NOMO-1 treated with DMSO at 0.1 percent for 48 hours (cell line): ENCODE data around the gene SLC38A5.
A peak's percentile ranks its signal among the peaks of the same experiment; 100 is the strongest.

Experiments
- DNase-seq: peaks from one replicate; lab custom pipeline; 2025; ENCODE audit not compliant: unreplicated experiment; lab: John Stamatoyannopoulos, UW

The SLC38A5 gene

DNA sequence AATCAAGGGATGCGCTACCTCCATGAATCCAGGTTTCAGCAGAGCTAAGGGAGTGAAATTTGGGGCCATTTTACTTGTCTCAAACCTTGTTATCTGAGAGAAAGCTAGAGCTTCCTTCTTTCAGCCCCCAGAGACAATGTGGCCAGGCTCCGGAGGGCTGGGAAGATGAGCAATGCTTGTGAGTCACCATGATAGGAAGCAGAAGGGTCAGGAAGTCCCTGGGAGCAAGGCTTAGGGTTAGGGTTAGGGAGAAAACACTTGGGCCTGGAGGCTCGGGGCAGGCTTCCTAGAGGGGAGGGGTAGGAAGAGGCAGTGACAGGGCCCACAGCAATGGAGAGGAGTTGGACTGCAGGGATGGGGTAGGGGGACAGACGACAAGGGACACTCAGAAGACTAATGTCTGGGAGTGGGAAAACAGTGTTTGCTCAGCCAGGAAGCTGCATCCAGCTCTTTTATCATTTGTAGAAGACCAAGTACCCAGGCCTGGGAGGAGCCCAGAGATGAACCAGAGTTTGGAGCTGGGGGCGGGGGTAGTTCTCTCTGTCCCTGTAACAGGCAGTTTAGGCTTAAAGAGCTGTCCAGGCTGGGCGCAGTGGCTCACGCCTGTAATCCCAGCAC is 22.3 kb upstream of the SLC38A5 start:
- no peak for DNase-seq

GRCh38 chrX:48491809-48492208 is 21.7 kb upstream of the SLC38A5 start:
- no peak for DNase-seq

DNA sequence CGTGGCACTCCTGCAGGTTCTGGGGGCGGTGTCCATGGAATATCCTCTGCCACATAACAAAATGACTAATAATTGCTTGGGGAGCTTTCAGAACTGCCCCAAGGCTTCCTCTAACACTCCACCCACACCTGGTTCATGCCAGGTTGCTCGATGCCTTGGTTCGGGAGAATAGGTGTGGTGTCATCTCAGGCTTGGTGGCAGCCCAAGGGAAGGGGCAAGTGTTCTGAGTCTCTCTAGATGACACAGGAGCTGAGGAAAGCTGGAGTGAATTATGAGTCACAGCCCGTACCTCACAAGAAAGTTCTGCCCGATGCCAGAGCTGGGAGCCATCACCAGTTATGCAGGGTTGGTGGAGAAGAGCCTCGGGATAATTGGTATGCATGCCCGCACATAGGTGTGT is 20.6 kb upstream of the SLC38A5 start:
- DNase-seq: no peak

DNA sequence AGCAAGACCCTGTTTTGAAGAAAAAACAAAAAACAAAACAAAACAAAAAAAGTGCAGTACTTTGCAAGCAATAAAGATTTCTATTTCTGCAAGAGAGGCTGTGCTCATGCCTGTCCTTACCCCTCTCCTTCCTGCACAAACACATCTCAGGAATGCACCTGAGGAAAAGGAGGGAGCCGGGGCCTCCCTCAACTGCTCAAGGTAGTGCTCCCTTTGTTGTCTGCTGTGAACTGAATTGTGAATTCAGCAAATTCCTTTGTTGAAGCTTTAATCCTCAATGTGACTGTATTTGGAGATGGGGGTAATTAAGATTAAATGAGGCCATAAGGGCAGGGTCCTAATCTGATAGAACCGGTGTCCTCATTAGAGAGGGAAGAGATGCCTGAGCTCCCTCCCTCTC is 19.8 kb upstream of the SLC38A5 start:
- no peak for DNase-seq

DNA sequence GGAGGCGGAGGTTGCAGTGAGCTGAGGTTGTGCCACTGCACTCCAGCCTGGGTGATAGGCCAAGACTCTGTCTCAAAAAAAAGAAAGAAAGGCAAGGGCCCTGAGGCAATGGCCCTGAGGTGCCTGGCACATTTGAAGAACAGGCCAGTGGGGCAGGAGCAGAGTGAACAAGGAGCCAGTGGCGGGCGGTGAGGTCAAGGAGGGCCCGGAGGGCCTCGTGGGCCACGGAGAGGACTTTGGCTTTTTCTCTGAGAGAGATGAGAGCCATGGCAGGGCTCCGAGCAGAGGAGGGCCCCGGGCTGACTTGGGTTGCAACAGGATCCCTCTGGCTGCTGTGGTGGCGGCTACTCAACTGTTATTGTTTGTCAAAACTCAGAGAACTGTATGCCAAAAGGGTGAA is 19.2 kb upstream of the SLC38A5 start:
- no peak for DNase-seq

GRCh38 chrX:48488034-48488433 is 18.0 kb upstream of the SLC38A5 start:
- no peak for DNase-seq

- DNase-seq: no peak
Observed at GRCh38 chrX:48487362-48487798, 17.3 kb upstream of the SLC38A5 start.

DNA sequence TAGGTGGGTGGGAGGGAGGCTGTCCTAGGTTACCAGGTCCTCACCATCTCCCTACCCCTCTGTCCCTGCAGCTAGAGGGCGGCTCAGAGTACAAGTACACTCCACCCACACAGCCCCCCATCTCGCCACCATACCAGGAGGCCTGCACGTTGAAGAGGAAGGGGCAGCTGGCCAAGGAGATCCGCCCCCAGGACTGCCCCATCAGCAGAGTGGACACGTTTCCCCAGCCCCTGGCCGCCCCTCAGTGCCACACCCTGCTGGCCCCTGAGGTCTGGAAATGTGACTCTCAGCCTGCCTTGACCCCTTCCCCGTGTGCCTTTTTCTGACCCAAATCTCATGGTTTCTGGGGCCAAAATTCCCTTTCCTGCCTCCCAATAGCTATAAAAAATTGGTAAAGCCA is 12.5 kb upstream of the SLC38A5 start:
- DNase-seq: no peak

GRCh38 chrX:48480583-48480982 is 10.5 kb upstream of the SLC38A5 start:
- DNase-seq: no peak

- DNase-seq: no peak
Observed at GRCh38 chrX:48480142-48480541, 10.1 kb upstream of the SLC38A5 start.

DNA sequence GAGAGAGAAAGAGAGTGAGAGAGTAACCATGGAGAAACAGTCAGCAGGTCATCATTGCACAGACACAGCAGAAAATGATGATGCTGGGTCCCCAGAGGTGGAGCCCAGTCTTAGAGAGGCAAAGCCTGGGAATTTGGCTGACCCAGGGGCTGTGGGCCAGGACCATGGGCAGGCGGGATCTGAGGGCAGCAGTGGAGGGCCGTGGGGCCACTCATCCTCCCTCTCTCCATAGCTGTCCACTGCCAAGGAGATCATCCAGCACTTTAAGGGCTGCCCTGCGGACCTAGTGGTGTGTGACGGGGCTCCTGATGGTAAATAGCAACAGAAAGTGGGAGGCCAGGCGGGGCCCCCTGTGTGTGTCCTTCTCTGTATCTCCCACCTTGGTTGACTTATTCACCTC is 8.7 kb upstream of the SLC38A5 start:
- DNase-seq: no peak

DNA sequence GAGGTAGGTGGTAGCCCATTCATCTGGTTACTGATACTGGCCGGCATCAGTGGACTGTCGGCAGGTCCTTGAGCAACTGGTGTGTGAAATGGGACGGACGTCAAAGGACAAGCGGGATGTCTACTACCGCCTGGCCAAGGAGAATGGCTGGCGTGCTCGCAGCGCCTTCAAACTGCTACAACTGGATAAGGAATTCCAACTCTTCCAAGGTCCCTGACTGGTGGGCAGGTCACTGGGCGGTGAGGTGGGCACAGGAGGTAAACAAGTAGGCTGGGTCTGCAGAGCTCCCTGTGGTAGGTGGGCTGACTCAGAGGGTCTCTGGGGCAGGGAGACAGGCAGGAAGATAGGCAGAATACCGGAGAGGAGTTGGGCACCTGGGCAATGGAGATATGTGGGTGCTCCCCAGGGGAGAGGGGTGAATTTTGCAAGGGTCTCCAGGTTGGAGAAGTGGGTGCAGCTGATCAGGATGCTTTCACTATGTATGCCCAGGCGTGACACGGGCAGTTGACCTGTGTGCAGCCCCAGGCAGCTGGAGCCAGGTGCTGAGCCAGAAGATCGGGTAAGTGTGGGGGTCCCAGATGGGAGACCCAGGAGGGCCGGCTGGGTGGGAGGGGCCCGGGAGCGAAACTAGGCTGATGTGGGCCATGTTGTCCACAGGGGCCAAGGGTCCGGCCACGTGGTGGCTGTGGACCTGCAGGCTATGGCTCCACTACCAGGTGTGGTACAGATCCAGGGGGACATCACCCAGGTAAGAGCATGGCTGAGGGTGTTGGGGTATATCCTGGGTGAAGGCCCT is 8.1 kb upstream of the SLC38A5 start:
- no peak for DNase-seq

DNA sequence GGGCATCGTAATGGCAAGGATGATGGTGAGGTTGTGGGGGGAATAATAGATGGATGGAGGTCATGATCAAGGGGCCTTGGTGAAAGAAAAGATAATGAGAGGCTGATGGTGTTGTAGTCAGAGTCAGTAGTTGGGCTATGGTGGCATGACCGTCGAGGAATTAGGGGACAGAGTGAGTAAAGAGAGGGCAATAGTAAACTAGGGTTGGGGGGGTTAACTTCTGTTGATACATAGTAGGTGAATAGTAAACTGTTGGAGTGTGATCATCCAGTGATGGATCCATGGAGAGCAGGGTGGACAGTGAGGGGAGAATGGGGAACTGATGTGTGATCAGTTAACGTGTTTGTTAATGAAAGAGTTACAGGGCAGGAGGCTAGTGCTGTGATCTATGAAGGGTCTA is 6.9 kb upstream of the SLC38A5 start:
- no peak for DNase-seq

DNA sequence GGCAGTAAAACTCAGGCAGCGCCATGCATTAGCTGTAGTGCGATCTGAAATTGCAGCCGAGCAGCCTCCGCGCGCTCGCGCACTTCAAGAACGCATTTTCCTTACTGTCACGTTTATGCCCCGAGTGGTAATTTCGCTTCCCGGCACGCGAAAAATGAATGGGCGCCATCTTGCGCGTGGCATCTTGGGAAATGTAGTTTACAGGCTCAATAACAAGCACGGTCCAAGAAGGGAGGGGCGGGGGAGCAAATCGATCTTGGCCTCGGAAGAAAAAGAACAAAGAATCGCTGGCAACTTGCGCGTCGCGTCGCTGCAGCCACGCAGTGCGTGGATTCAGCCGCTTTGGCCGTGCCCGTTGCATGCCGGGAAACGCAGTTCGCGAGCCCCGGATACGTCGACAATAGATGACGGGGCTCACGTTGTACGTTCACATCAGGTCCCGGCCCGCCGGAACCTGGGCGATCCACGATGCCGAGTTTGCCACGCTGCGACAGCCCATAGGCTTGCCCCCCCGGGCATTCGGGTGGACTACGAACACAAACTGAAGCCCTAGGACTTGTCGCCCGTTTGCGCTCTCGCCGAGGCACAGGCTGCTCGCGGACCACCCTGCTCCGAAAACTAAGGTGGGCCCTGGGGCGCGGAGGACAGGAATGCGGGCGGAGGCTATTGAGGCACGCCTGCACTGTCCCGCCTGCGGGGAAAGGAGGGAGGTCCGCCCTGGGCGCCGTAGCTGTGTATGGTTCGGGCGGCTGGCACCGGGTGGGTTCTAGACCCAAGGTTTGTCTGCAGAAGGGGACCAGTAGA is 5.9 kb upstream of the SLC38A5 start, which contains the start of gene FTSJ1:
TSS of gene FTSJ1 (plus strand) at position 426 of the 804 bp plus-strand sequence. CDS start 1,849 bp downstream, outside the sequence.
- DNase-seq: peak; percentile 87

- no peak for DNase-seq
Observed at GRCh38 chrX:48475296-48475695, 5.2 kb upstream of the SLC38A5 start.

DNA sequence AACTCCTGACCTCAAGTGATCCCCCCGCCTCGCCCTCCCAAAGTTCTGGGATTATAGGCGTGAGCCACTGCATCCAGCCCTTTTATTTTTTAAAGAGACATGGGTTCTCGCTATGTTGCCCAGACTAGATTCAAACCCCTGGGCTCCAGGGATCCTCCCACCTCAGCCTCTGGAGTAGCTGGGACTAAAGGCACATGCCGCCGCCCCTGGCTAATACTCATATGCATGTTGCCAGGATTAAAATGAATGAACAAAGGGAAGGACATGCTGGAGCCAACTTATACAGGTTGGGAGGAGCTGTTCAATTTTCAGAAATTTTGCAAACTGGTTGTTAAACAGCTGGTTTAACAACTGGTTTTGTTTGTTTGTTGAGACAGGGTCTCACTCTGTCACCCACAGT is 4.5 kb upstream of the SLC38A5 start:
- no peak for DNase-seq

DNA sequence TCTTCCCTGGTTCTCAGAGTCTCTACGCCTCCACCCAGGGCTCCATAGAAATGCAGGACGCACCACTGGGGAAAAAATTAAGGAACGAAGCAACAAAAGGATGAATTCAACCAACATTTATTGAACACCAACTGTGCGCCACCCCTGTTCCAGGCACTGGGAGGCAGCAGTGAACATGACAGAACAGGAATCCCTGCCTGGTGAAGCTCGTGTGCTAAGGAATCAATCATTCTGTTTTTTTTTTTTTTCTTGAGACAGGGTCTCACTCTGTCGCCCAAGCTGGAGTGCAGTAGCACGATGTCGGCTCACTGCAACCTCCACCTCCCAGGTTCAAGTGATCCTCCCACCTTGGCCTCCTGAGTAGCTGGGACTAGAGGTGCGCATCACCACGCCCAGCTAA is 4.1 kb upstream of the SLC38A5 start:
- DNase-seq: no peak

DNA sequence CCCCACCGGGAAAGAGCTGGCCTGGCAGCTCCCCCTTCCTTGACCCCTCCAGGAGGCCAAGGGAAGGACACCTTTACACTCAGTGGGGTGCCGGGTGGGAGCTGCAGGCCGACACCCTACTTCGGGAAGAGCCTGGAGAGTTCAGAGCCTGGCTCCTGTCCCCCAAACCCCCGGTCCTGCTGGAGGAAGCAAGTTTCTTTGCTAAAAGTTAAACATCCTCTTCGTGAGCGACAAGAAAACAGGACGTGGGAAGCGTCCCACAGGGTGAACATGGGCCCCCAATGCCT is 3.6 kb upstream of the SLC38A5 start:
- DNase-seq: no peak

GRCh38 chrX:48472851-48473703 is 3.0 kb upstream of the SLC38A5 start:
- DNase-seq: no peak

GRCh38 chrX:48472225-48472624 is 2.2 kb upstream of the SLC38A5 start:
- DNase-seq: no peak

DNA sequence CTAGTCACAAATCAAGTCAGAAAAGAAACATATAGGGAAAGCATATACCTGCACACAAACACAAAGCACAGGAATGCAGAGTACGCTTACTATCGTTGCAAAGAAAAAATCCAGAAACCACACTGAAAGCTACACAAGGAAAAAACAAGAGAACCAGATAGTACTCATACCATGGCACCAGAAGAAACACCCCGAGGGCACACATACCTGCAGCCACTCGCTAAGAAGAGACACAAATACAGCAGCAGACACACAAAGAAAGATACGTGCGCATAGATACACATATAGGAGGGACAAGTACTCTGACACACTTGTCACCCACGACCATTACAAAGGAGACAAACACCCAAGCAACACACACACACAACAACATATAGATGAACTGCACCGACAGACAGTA is 1.4 kb upstream of the SLC38A5 start:
- DNase-seq: no peak
